H1 (cell line): ENCODE data around the gene PHAX. TPM values are rescaled to one million over a fixed set of nuclear protein-coding genes. Genes with fewer than 3 reads are reported as not detected.

Source experiments
- CTCF ChIA-PET: fragments of 300-600 bp; sonication (Branson Sonifier 250); formaldehyde crosslinking; loops from one replicate; lab custom pipeline; 2021; ENCODE audit not compliant: partially characterized antibody; lab: Charles Lee
- POLR2A ChIA-PET: fragments of 300-600 bp; sonication (Branson Sonifier 250); formaldehyde crosslinking; loops from one replicate; lab custom pipeline; 2021; ENCODE audit warnings: inconsistent platforms; ENCODE audit not compliant: partially characterized antibody; lab: Charles Lee
- DNase-seq, 2 experiments: peaks; one replicate each; pipeline versions ENCODE4 v3.0.0 to v3.0.0-alpha.2; 2010 to 2022; ENCODE audit warnings: low spot score in 2 of 2, low read depth in 1 of 2, mixed read lengths in 1 of 2
- FAIRE-seq: peaks from 2 replicates; lab custom pipeline; 2011; peaks lifted over from hg19 to GRCh38; lab: Jason Lieb, UNC
- H2AFZ ChIP-seq: 2 replicates; pipeline ENCODE4 v1.8.1; 2012; ENCODE audit warnings: low read length, inconsistent platforms
- H2AK5ac ChIP-seq: 2 replicates; pipeline ENCODE4 v1.6.1; 2013; ENCODE audit warnings: low read depth, low read length
- H2BK120ac ChIP-seq: replicated peaks from 2 replicates; pipeline ENCODE3; 2013; ENCODE audit warnings: low read depth, low read length, inconsistent platforms
- H2BK12ac ChIP-seq: 2 replicates; pipeline ENCODE4 v1.6.1; 2013; ENCODE audit warnings: low read depth, low read length
- H2BK15ac ChIP-seq: 2 replicates; pipeline ENCODE4 v1.6.1; 2013; ENCODE audit warnings: low read length
- H2BK20ac ChIP-seq: 2 replicates; pipeline ENCODE4 v1.6.1; 2013; ENCODE audit warnings: low read length
- H2BK5ac ChIP-seq: 2 replicates; pipeline ENCODE4 v1.6.1; 2013; ENCODE audit warnings: low read depth, low read length
- H3K14ac ChIP-seq: 2 replicates; pipeline ENCODE4 v1.6.1; 2013; ENCODE audit warnings: inconsistent platforms; ENCODE audit not compliant: insufficient read length
- H3K18ac ChIP-seq: 2 replicates; pipeline ENCODE4 v1.6.1; 2013; ENCODE audit warnings: low read length; ENCODE audit errors: extremely low read depth
- H3K23ac ChIP-seq: 2 replicates; pipeline ENCODE4 v1.6.1; 2013; ENCODE audit warnings: inconsistent platforms; ENCODE audit not compliant: insufficient read length
- H3K23me2 ChIP-seq: 2 replicates; pipeline ENCODE4 v1.6.1; 2013; ENCODE audit warnings: low read depth, low read length
- H3K27ac ChIP-seq: 2 replicates; pipeline ENCODE4 v1.6.1; 2011; ENCODE audit warnings: low read depth, low read length, inconsistent platforms
- H3K27me3 ChIP-seq, 4 experiments: replicated peaks in 1 of 4; 1 replicate in 1 of 4; 2 replicates in 3 of 4; pipeline versions ENCODE4 v1.6.1 to v1.8.1; 2011 to 2013; ENCODE audit warnings: low read length in 3 of 4, mild to moderate bottlenecking in 3 of 4, inconsistent platforms in 2 of 4, mixed read lengths in 2 of 4, moderate library complexity in 1 of 4; ENCODE audit not compliant: control insufficient read depth in 3 of 4, insufficient read depth in 3 of 4; ENCODE audit errors: extremely low read depth in 1 of 4
- H3K36me3 ChIP-seq, 4 experiments: 2 replicates each; pipeline versions ENCODE4 v1.6.1 to v1.8.1; 2011 to 2013; ENCODE audit warnings: mild to moderate bottlenecking in 4 of 4, low read length in 3 of 4, moderate library complexity in 2 of 4, control low read depth in 1 of 4, inconsistent platforms in 1 of 4; ENCODE audit not compliant: insufficient read depth in 4 of 4, control insufficient read depth in 2 of 4
- H3K4ac ChIP-seq: replicated peaks from 2 replicates; pipeline ENCODE3; 2013; ENCODE audit warnings: low read length, low read depth, mixed read lengths, inconsistent platforms; ENCODE audit not compliant: insufficient read length
- H3K4me1 ChIP-seq, 4 experiments: replicated peaks in 1 of 4; 1 replicate in 1 of 4; 2 replicates in 3 of 4; pipeline versions ENCODE4 v1.6.1 to v1.8.1; 2011 to 2013; ENCODE audit warnings: low read length in 3 of 4, inconsistent platforms in 2 of 4, mixed read lengths in 1 of 4; ENCODE audit not compliant: insufficient read depth in 4 of 4, control insufficient read depth in 3 of 4
- H3K4me2 ChIP-seq, 2 experiments: 2 replicates each; pipeline versions ENCODE4 v1.6.1 to v1.8.1; 2011 to 2013; ENCODE audit warnings: low read depth in 2 of 2, low read length in 2 of 2, control low read depth in 1 of 2, inconsistent platforms in 1 of 2, mild to moderate bottlenecking in 1 of 2; ENCODE audit not compliant: insufficient read depth in 1 of 2
- H3K4me3 ChIP-seq, 4 experiments: fragments of 200-600, 300-600 bp in 1 of 4; sonication (generic), shearing (Covaris generic), sonication (Bioruptor Twin) in 1 of 4; 2 replicates each; pipeline versions ENCODE4 v1.5.1 to v1.8.1; 2011 to 2016; ENCODE audit warnings: low read length in 4 of 4, low read depth in 3 of 4, control low read depth in 2 of 4, inconsistent platforms in 2 of 4, mild to moderate bottlenecking in 2 of 4, mixed read lengths in 1 of 4, moderate library complexity in 1 of 4; ENCODE audit not compliant: insufficient read depth in 2 of 4; ENCODE audit errors: extremely low read depth in 1 of 4
- H3K56ac ChIP-seq: replicated peaks from 2 replicates; pipeline ENCODE3; 2013; ENCODE audit warnings: low read depth, mild to moderate bottlenecking, mixed read lengths, low read length, inconsistent platforms; ENCODE audit not compliant: insufficient read length
- H3K79me1 ChIP-seq: 2 replicates; pipeline ENCODE4 v1.6.1; 2013; ENCODE audit warnings: low read depth, low read length, control low read depth
- H3K79me2 ChIP-seq, 2 experiments: 2 replicates each; pipeline versions ENCODE4 v1.6.1 to v1.8.1; 2012 to 2013; ENCODE audit warnings: low read length in 2 of 2, mild to moderate bottlenecking in 2 of 2, inconsistent platforms in 1 of 2; ENCODE audit not compliant: insufficient read depth in 2 of 2, control insufficient read depth in 1 of 2
- H3K9ac ChIP-seq, 4 experiments: replicated peaks in 1 of 4; 1 replicate in 1 of 4; 2 replicates in 3 of 4; pipeline versions ENCODE4 v1.6.1 to v1.8.1; 2011 to 2013; ENCODE audit warnings: low read depth in 3 of 4, low read length in 3 of 4, control low read depth in 2 of 4, mild to moderate bottlenecking in 2 of 4, moderate library complexity in 2 of 4, inconsistent platforms in 1 of 4; ENCODE audit errors: extremely low read depth in 1 of 4
- H3K9me3 ChIP-seq, 2 experiments: 2 replicates each; pipeline versions ENCODE4 v1.6.1 to v1.8.1; 2012 to 2013; ENCODE audit warnings: mild to moderate bottlenecking in 2 of 2, moderate library complexity in 2 of 2, control low read depth in 1 of 2, inconsistent platforms in 1 of 2, low read depth in 1 of 2, low read length in 1 of 2, mixed read lengths in 1 of 2; ENCODE audit not compliant: insufficient read depth in 2 of 2
- H4K20me1 ChIP-seq, 2 experiments: replicated peaks in 1 of 2; 2 replicates each; pipeline versions ENCODE3 to v1.8.1; 2011 to 2013; ENCODE audit warnings: inconsistent platforms in 2 of 2, low read length in 2 of 2, mild to moderate bottlenecking in 1 of 2; ENCODE audit not compliant: insufficient read depth in 2 of 2, control insufficient read depth in 1 of 2
- H4K5ac ChIP-seq: 2 replicates; pipeline ENCODE4 v1.6.1; 2013; ENCODE audit warnings: low read length, low read depth, mixed read lengths, inconsistent platforms; ENCODE audit not compliant: insufficient read length
- H4K8ac ChIP-seq: 2 replicates; pipeline ENCODE4 v1.8.0; 2013; ENCODE audit warnings: mild to moderate bottlenecking, moderate library complexity, low read length, inconsistent platforms; ENCODE audit not compliant: insufficient read depth; ENCODE audit errors: extremely low read depth
- H4K91ac ChIP-seq: replicated peaks from 2 replicates; pipeline ENCODE3; 2013; ENCODE audit warnings: low read length, mixed read lengths, inconsistent platforms; ENCODE audit not compliant: insufficient read length
- BACH1 ChIP-seq: IDR thresholded peaks from 2 replicates; pipeline ENCODE4 v1.6.1; 2012; ENCODE audit warnings: low read length, improper control_type of control experiment
- CBX5 ChIP-seq: fragments of 300-800, 300-1000 bp; sonication (generic); IDR thresholded peaks from 2 replicates; pipeline ENCODE4 v1.7.1; 2016; ENCODE audit warnings: antibody characterized with exemption, low read length, low read depth
- CBX8 ChIP-seq: fragments of 300-800, 300-1000 bp; sonication (generic); IDR thresholded peaks from 2 replicates; pipeline ENCODE4 v1.7.1; 2016; ENCODE audit warnings: low read depth, low read length, borderline replicate concordance
- CHD1 ChIP-seq: IDR thresholded peaks from 2 replicates; pipeline ENCODE4 v1.6.1; 2012; ENCODE audit warnings: low read depth, low read length, improper control_type of control experiment
- EGR1 ChIP-seq: IDR thresholded peaks from 2 replicates; pipeline ENCODE4 v1.6.1; 2011; ENCODE audit warnings: low read depth, low read length, borderline replicate concordance
- POLR2A ChIP-seq, 2 experiments: IDR thresholded peaks; 1 replicate in 1 of 2; 2 replicates in 1 of 2; pipeline ENCODE4 v1.6.1; 2011; ENCODE audit warnings: low read depth in 2 of 2, low read length in 2 of 2, mild to moderate bottlenecking in 2 of 2; ENCODE audit errors: control extremely low read depth in 1 of 2
- RBBP5 ChIP-seq: IDR thresholded peaks from 2 replicates; pipeline ENCODE4 v1.7.1; 2012; ENCODE audit warnings: low read depth, mild to moderate bottlenecking, inconsistent platforms, low read length, moderate library complexity, borderline replicate concordance
- SIX5 ChIP-seq: IDR thresholded peaks from 2 replicates; pipeline ENCODE4 v1.6.1; 2011; ENCODE audit warnings: mild to moderate bottlenecking, low read depth, low read length
- SRF ChIP-seq: IDR thresholded peaks from 2 replicates; pipeline ENCODE4 v1.6.1; 2011; ENCODE audit warnings: mild to moderate bottlenecking, low read depth, low read length, moderate library complexity
- TCF12 ChIP-seq: IDR thresholded peaks from 2 replicates; pipeline ENCODE4 v1.6.1; 2011; ENCODE audit warnings: low read depth, mild to moderate bottlenecking, low read length
- WGBS, 2 experiments: shearing (Covaris generic) in 1 of 2; methylation state at CpG; one replicate each; pipeline versions ENCODE4 v1.1.6 to v1.1.7; 2013 to 2015; ENCODE audit warnings: low lambda C conversion rate in 2 of 2, mixed read lengths in 2 of 2, inconsistent platforms in 1 of 2, low coverage in 1 of 2, missing lambda C conversion rate in 1 of 2; ENCODE audit not compliant: insufficient replicate concordance in 2 of 2, insufficient coverage in 1 of 2, insufficient read length in 1 of 2; ENCODE audit errors: extremely low coverage in 1 of 2, missing lambda C conversion rate in 1 of 2; 5-methylcytosine and 5-hydroxymethylcytosine counted together
- polyA plus RNA-seq, 7 experiments: library from polyadenylated mRNA; depleted of rRNA in 3 of 7; stranded (reverse) in 5 of 7; unstranded in 2 of 7; fragments of >200 nt in 5 of 7; fragments of 200-250 nt in 2 of 7; gene quantifications; 1 replicate in 5 of 7; 2 replicates in 1 of 7; 4 replicates in 1 of 7; pipeline versions ENCODE4 v1.2.1 to v1.2.3, GENCODE V29; 2011 to 2013; ENCODE audit warnings: missing spikeins in 2 of 7, mixed read lengths in 2 of 7
- total RNA-seq: library from RNA; stranded (reverse); fragmentation: NEBNext Ultra II Directional; extraction: Animal tissue kit (Norgen Biotek cat#: 25700); gene quantifications from 2 replicates; pipeline ENCODE4 v1.2.1, GENCODE V29; 2021
- TF ChIP-seq, protein P1 (sequence below): IDR thresholded peaks from 2 replicates; pipeline ENCODE4 v1.6.1; 2012; ENCODE audit warnings: inconsistent platforms
- TF ChIP-seq, protein P2 (sequence below): IDR thresholded peaks from 2 replicates; pipeline ENCODE4 v1.6.1; 2011; ENCODE audit warnings: low read depth, mild to moderate bottlenecking, low read length; ENCODE audit not compliant: insufficient read depth

Gene PHAX
- total and polyA plus RNA-seq, 2 of the 8 experiments (the other 6 are each of a cell fraction or from before 2014, with no cell fraction given) = 32.1 to 59.5 TPM

DNA sequence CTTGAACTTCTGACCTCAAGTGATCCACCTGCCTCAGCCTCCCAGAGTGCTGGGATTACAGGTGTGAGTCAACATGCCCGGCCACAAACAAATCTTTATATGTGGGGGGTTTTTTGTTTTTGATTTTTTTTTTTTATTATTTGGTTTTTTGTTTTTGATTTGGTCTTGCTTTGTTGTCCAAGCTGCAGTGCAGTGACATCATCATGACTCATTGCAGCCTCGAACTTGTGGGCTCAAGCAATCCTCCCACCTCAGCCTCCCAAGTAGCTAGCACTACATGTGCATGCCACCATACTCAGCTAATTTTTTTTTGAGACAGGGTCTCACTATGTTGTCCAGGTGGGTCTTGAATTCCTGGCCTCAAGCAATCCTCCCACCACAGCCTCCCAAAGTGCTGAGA is 48.1 kb upstream of the PHAX start:
- H3K9me3 ChIP-seq = no peaks in the 10 kb centered on the region
- H3K56ac ChIP-seq = no peak overlapping the region
- H3K18ac ChIP-seq = no peak overlapping the region
- H3K9ac ChIP-seq = no peak overlapping the region
- no peak overlapping the region for H2BK5ac ChIP-seq
- H2AFZ ChIP-seq = no peak overlapping the region
- H2BK15ac ChIP-seq = no peak overlapping the region
- H2AK5ac ChIP-seq = no peak overlapping the region
- H3K4me2 ChIP-seq = no peak overlapping the region
- H3K27me3 ChIP-seq = no peaks in the 10 kb centered on the region
- H3K23me2 ChIP-seq = no peaks in the 10 kb centered on the region
- no peaks in the 10 kb centered on the region for H3K4me1 ChIP-seq
- no peak overlapping the region for H4K5ac ChIP-seq
- CTCF ChIA-PET = interaction anchor here (0.6 to 1.5 kb wide), 3 partner anchors 9 to 42 kb away, joined by 3 to 6 read pairs (median 3); partner anchors contain the start of gene ALDH7A1
- no peak overlapping the region for H3K27ac ChIP-seq
- no peak overlapping the region for H2BK12ac ChIP-seq
- no peak overlapping the region for H2BK120ac ChIP-seq
- no peak overlapping the region for H4K8ac ChIP-seq
- no peak for TF ChIP-seq EGR1
- no peak for TF ChIP-seq TCF12
- no peak for TF ChIP-seq CBX5
- TF ChIP-seq SRF = no peak
- no peak for TF ChIP-seq RBBP5
- no peak for TF ChIP-seq CHD1
- TF ChIP-seq, protein P1, sequence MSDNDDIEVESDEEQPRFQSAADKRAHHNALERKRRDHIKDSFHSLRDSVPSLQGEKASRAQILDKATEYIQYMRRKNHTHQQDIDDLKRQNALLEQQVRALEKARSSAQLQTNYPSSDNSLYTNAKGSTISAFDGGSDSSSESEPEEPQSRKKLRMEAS = no peak
- TF ChIP-seq, protein P2, sequence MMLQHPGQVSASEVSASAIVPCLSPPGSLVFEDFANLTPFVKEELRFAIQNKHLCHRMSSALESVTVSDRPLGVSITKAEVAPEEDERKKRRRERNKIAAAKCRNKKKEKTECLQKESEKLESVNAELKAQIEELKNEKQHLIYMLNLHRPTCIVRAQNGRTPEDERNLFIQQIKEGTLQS = no peak
- TF ChIP-seq SIX5 = no peak
- TF ChIP-seq POLR2A (IDR thresholded peaks at IDR 0.05; ENCODE audit: control extremely low read depth in 1 of 2, low read depth in 2 of 2, low read length in 2 of 2) = no peak
- TF ChIP-seq CBX8 = no peak
- no peak for TF ChIP-seq BACH1
- TF ChIP-seq, all 59 proteins: peak for 0
- H3K23ac ChIP-seq = no peak overlapping the region
- H3K79me2 ChIP-seq = no peaks in the 10 kb centered on the region
- H3K14ac ChIP-seq = no peak overlapping the region
- no peak overlapping the region for H4K91ac ChIP-seq
- POLR2A ChIA-PET = interaction anchor here (3.2 kb wide), 1 partner anchor 11 kb away, joined by 10 read pairs; no protein-coding TSS in a partner anchor
- no peak overlapping the region for H3K4me3 ChIP-seq
- peaks cover 27 to 94% (median 68%) of the 10 kb centered on the region in 4 experiments for H3K36me3 ChIP-seq
- no peak overlapping the region for H3K4ac ChIP-seq
- no peak overlapping the region for H2BK20ac ChIP-seq
- no peaks in the 10 kb centered on the region for H3K79me1 ChIP-seq
- H4K20me1 ChIP-seq = peaks cover 0 to 1% of the 10 kb centered on the region in 2 experiments
- DNase-seq (peak in 1 of 2 experiments; percentile 1), FAIRE-seq (no peak)
- 94% methylated on average over 2 of the region's 2 CpGs; no CpG with 5 or more reads in 1 of the 2 experiments for WGBS, 2 experiments
